Vagina (tissue), 2 donors: ENCODE results near the gene BIN2.

Experiments
- POLR2A ChIP-seq, 2 donors: fragments of 450-650 bp; IDR thresholded peaks; one replicate each; pipeline ENCODE4 v1.6.1; 2017; ENCODE audit warnings: antibody characterized with exemption in 2 of 2, mild to moderate bottlenecking in 2 of 2, moderate library complexity in 2 of 2
- TF ChIP-seq, protein P1 (sequence below), 3 experiments: fragments of 450-650 bp in 2 of 3; fragments of 200-600 bp in 1 of 3; sonication (generic) in 1 of 3; IDR thresholded peaks; one replicate each; pipeline ENCODE4 v1.5.1; 2017 to 2019; ENCODE audit warnings: antibody characterized with exemption in 3 of 3, mild to moderate bottlenecking in 2 of 3, moderate library complexity in 2 of 3

DNA sequence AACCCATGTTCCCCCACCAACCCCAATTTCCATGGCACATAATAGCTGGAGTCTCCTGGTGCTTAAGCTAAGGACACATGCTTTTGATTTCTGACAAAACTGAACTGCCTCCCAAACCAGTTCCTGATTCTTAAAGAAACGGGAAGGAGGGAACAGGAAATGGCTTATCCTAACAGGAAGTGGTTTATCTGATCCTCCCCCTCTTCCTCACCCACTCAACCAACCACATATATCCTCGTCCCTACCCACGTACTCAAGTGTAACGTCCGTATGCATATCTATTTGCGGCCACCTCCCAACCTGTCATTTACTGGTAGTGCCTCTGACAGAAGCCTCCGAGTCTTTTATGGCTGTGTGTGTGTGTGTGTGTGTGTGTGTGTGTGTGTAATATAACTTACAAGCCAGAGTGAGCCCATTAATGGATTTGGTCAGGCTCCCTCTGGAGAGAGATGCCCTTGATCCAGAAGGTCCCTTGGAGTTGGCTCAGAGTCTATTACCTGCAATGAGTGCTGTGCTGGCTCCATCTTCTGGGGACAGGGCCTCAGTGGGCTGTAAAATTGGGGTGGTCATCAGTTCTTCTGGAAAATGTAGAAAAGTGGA, 77.6 kb downstream of the BIN2 start:
- TF ChIP-seq, protein P1, sequence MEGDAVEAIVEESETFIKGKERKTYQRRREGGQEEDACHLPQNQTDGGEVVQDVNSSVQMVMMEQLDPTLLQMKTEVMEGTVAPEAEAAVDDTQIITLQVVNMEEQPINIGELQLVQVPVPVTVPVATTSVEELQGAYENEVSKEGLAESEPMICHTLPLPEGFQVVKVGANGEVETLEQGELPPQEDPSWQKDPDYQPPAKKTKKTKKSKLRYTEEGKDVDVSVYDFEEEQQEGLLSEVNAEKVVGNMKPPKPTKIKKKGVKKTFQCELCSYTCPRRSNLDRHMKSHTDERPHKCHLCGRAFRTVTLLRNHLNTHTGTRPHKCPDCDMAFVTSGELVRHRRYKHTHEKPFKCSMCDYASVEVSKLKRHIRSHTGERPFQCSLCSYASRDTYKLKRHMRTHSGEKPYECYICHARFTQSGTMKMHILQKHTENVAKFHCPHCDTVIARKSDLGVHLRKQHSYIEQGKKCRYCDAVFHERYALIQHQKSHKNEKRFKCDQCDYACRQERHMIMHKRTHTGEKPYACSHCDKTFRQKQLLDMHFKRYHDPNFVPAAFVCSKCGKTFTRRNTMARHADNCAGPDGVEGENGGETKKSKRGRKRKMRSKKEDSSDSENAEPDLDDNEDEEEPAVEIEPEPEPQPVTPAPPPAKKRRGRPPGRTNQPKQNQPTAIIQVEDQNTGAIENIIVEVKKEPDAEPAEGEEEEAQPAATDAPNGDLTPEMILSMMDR (IDR thresholded peaks at IDR 0.05), result no peak
- TF ChIP-seq POLR2A (IDR thresholded peaks at IDR 0.05), result no peak
